ENCODE data around the gene FGD3. TPM values are rescaled to one million over a fixed set of nuclear protein-coding genes. Genes with fewer than 3 reads are reported as not detected.

FGD3 gene
- total and polyA plus RNA-seq, 4 donors = 6.1 to 45.9 (median 17.6) TPM

- TF ChIP-seq CTCF (IDR thresholded peaks at IDR 0.05; ENCODE audit: control extremely low read depth, extremely low read depth) = no peak
- Histone ChIP-seq H3K9ac (ENCODE audit: insufficient read depth in 1 of 2, low read length in 2 of 2) (no peak overlapping the region), H3K27me3 (ENCODE audit: control insufficient read depth in 3 of 3, insufficient read depth in 3 of 3, low read length in 2 of 3) (no peaks in the 10 kb centered on the region), H3K4me3 (no peak overlapping the region), H3K9me3 (ENCODE audit: control insufficient read depth in 4 of 4, insufficient read depth in 3 of 4, low read length in 3 of 4) (no peaks in the 10 kb centered on the region), H3K27ac (ENCODE audit: low read depth in 1 of 2, low read length in 1 of 2) (no peak overlapping the region), H3K4me1 (ENCODE audit: control insufficient read depth in 5 of 5, insufficient read depth in 5 of 5, low read length in 5 of 5) (no peaks in the 10 kb centered on the region), H3K36me3 (ENCODE audit: control insufficient read depth in 4 of 4, insufficient read depth in 4 of 4, low read length in 4 of 4) (peaks cover 0 to 1% (median 0%) of the 10 kb centered on the region in 4 donors)
- 91 to 96% methylated on average over 7 of the region's 7 CpGs for WGBS, 2 donors
- DNase-seq = no peak
- ATAC-seq (ENCODE audit: insufficient read depth, low FRiP score) = no peak
Measured at GRCh38 chr9:93040409-93040808, 93.1 kb downstream of the FGD3 start.

GRCh38 chr9:93041108-93041802 is 93.9 kb downstream of the FGD3 start:
- Histone ChIP-seq H3K4me1 (ENCODE audit: control insufficient read depth in 5 of 5, insufficient read depth in 5 of 5, low read length in 5 of 5) (no peaks in the 10 kb centered on the region), H3K9me3 (ENCODE audit: control insufficient read depth in 4 of 4, insufficient read depth in 3 of 4, low read length in 3 of 4) (no peaks in the 10 kb centered on the region), H3K4me3 (no peak overlapping the region), H3K27me3 (ENCODE audit: control insufficient read depth in 3 of 3, insufficient read depth in 3 of 3, low read length in 2 of 3) (no peaks in the 10 kb centered on the region), H3K9ac (ENCODE audit: insufficient read depth in 1 of 2, low read length in 2 of 2) (no peak overlapping the region), H3K27ac (ENCODE audit: low read depth in 1 of 2, low read length in 1 of 2) (no peak overlapping the region), H3K36me3 (ENCODE audit: control insufficient read depth in 4 of 4, insufficient read depth in 4 of 4, low read length in 4 of 4) (no peaks in the 10 kb centered on the region)
- no peak for TF ChIP-seq CTCF (IDR thresholded peaks at IDR 0.05; ENCODE audit: control extremely low read depth, extremely low read depth)
- WGBS, 2 donors = 79 to 87% methylated on average over 6 of the region's 6 CpGs
- ATAC-seq (ENCODE audit: insufficient read depth, low FRiP score) = no peak
- DNase-seq = no peak

GRCh38 chr9:93043122-93043521 is 95.8 kb downstream of the FGD3 start:
- H3K27ac ChIP-seq (ENCODE audit: low read depth in 1 of 2, low read length in 1 of 2) = no peak overlapping the region
- H3K4me3 ChIP-seq = no peak overlapping the region
- WGBS, 2 donors = 64 to 80% methylated on average over 6 of the region's 6 CpGs
- TF ChIP-seq CTCF (IDR thresholded peaks at IDR 0.05; ENCODE audit: control extremely low read depth, extremely low read depth) = no peak
- ATAC-seq (ENCODE audit: insufficient read depth, low FRiP score) = no peak
- H3K9me3 ChIP-seq (ENCODE audit: control insufficient read depth in 4 of 4, insufficient read depth in 3 of 4, low read length in 3 of 4) = no peaks in the 10 kb centered on the region
- no peaks in the 10 kb centered on the region for H3K4me1 ChIP-seq (ENCODE audit: control insufficient read depth in 5 of 5, insufficient read depth in 5 of 5, low read length in 5 of 5)
- H3K27me3 ChIP-seq (ENCODE audit: control insufficient read depth in 3 of 3, insufficient read depth in 3 of 3, low read length in 2 of 3) = no peaks in the 10 kb centered on the region
- no peaks in the 10 kb centered on the region for H3K36me3 ChIP-seq (ENCODE audit: control insufficient read depth in 4 of 4, insufficient read depth in 4 of 4, low read length in 4 of 4)
- no peak overlapping the region for H3K9ac ChIP-seq (ENCODE audit: insufficient read depth in 1 of 2, low read length in 2 of 2)
- no peak for DNase-seq

GRCh38 chr9:93045521-93045920 is 98.2 kb downstream of the FGD3 start:
- DNase-seq (no peak), ATAC-seq (ENCODE audit: insufficient read depth, low FRiP score) (no peak)
- WGBS, 2 donors = 32 to 74% methylated on average over 2 of the region's 2 CpGs
- Histone ChIP-seq H3K36me3 (ENCODE audit: control insufficient read depth in 4 of 4, insufficient read depth in 4 of 4, low read length in 4 of 4) (no peaks in the 10 kb centered on the region), H3K9me3 (ENCODE audit: control insufficient read depth in 4 of 4, insufficient read depth in 3 of 4, low read length in 3 of 4) (no peaks in the 10 kb centered on the region), H3K9ac (ENCODE audit: insufficient read depth in 1 of 2, low read length in 2 of 2) (no peak overlapping the region), H3K27me3 (ENCODE audit: control insufficient read depth in 3 of 3, insufficient read depth in 3 of 3, low read length in 2 of 3) (no peaks in the 10 kb centered on the region), H3K4me3 (no peak overlapping the region), H3K4me1 (ENCODE audit: control insufficient read depth in 5 of 5, insufficient read depth in 5 of 5, low read length in 5 of 5) (peaks cover 0 to 2% (median 0%) of the 10 kb centered on the region in 5 donors), H3K27ac (ENCODE audit: low read depth in 1 of 2, low read length in 1 of 2) (no peak overlapping the region)
- no peak for TF ChIP-seq CTCF (IDR thresholded peaks at IDR 0.05; ENCODE audit: control extremely low read depth, extremely low read depth)

All from lung (tissue), 12 donors.